ENCODE data around the gene F10. TPM values are rescaled to one million over a fixed set of nuclear protein-coding genes. Genes with fewer than 3 reads are reported as not detected.

F10 gene
- total and polyA plus RNA-seq, 4 donors, result 85.3 to 199 (median 117) TPM

GRCh38 chr13:113096052-113096744 is 26.4 kb upstream of the F10 start:
- no peaks in the 10 kb centered on the region for H3K4me1 ChIP-seq (ENCODE audit: control insufficient read depth in 4 of 4, insufficient read depth in 4 of 4, low read length in 3 of 4)
- H3K27me3 ChIP-seq (ENCODE audit: control insufficient read depth in 4 of 4, insufficient read depth in 4 of 4, low read length in 3 of 4), result no peaks in the 10 kb centered on the region
- H3K4me3 ChIP-seq (ENCODE audit: low read depth in 1 of 3, low read length in 3 of 3), result no peak overlapping the region
- 95% methylated on average over 61 of the region's 61 CpGs for WGBS
- H3K27ac ChIP-seq (ENCODE audit: low read depth in 1 of 2, low read length in 2 of 2), result no peak overlapping the region
- H3K9me3 ChIP-seq (ENCODE audit: control insufficient read depth in 4 of 4, low read length in 3 of 4), result no peaks in the 10 kb centered on the region
- no peak overlapping the region for H3K9ac ChIP-seq (ENCODE audit: low read depth in 1 of 2, low read length in 2 of 2)
- no peak for DNase-seq (ENCODE audit: low spot score)
- TF ChIP-seq, protein P1, sequence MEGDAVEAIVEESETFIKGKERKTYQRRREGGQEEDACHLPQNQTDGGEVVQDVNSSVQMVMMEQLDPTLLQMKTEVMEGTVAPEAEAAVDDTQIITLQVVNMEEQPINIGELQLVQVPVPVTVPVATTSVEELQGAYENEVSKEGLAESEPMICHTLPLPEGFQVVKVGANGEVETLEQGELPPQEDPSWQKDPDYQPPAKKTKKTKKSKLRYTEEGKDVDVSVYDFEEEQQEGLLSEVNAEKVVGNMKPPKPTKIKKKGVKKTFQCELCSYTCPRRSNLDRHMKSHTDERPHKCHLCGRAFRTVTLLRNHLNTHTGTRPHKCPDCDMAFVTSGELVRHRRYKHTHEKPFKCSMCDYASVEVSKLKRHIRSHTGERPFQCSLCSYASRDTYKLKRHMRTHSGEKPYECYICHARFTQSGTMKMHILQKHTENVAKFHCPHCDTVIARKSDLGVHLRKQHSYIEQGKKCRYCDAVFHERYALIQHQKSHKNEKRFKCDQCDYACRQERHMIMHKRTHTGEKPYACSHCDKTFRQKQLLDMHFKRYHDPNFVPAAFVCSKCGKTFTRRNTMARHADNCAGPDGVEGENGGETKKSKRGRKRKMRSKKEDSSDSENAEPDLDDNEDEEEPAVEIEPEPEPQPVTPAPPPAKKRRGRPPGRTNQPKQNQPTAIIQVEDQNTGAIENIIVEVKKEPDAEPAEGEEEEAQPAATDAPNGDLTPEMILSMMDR (IDR thresholded peaks at IDR 0.05; ENCODE audit: low read depth, low read length, missing input control), result no peak
- TF ChIP-seq SP1 (IDR thresholded peaks at IDR 0.05) (no peak), NR2F2 (IDR thresholded peaks at IDR 0.05) (no peak), EGR1 (IDR thresholded peaks at IDR 0.05; ENCODE audit: low read depth in 2 of 2) (no peak), TAF1 (conservative IDR thresholded peaks at IDR 0.05) (no peak), RAD21 (IDR thresholded peaks at IDR 0.05) (no peak), RXRA (IDR thresholded peaks at IDR 0.05) (no peak), MAX (IDR thresholded peaks at IDR 0.05) (no peak), YY1 (IDR thresholded peaks at IDR 0.05) (no peak), JUND (IDR thresholded peaks at IDR 0.05) (no peak), GABPA (IDR thresholded peaks at IDR 0.05 in 1 of 2, conservative IDR thresholded peaks at IDR 0.05 in 1 of 2) (no peak), HNF4A (conservative IDR thresholded peaks at IDR 0.05) (no peak), HNF4G (IDR thresholded peaks at IDR 0.05) (no peak), FOXA2 (IDR thresholded peaks at IDR 0.05) (no peak), FOXA1 (IDR thresholded peaks at IDR 0.05) (no peak)
- TF ChIP-seq, protein P2, sequence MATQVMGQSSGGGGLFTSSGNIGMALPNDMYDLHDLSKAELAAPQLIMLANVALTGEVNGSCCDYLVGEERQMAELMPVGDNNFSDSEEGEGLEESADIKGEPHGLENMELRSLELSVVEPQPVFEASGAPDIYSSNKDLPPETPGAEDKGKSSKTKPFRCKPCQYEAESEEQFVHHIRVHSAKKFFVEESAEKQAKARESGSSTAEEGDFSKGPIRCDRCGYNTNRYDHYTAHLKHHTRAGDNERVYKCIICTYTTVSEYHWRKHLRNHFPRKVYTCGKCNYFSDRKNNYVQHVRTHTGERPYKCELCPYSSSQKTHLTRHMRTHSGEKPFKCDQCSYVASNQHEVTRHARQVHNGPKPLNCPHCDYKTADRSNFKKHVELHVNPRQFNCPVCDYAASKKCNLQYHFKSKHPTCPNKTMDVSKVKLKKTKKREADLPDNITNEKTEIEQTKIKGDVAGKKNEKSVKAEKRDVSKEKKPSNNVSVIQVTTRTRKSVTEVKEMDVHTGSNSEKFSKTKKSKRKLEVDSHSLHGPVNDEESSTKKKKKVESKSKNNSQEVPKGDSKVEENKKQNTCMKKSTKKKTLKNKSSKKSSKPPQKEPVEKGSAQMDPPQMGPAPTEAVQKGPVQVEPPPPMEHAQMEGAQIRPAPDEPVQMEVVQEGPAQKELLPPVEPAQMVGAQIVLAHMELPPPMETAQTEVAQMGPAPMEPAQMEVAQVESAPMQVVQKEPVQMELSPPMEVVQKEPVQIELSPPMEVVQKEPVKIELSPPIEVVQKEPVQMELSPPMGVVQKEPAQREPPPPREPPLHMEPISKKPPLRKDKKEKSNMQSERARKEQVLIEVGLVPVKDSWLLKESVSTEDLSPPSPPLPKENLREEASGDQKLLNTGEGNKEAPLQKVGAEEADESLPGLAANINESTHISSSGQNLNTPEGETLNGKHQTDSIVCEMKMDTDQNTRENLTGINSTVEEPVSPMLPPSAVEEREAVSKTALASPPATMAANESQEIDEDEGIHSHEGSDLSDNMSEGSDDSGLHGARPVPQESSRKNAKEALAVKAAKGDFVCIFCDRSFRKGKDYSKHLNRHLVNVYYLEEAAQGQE (IDR thresholded peaks at IDR 0.05), result no peak
- TF ChIP-seq, protein P3, sequence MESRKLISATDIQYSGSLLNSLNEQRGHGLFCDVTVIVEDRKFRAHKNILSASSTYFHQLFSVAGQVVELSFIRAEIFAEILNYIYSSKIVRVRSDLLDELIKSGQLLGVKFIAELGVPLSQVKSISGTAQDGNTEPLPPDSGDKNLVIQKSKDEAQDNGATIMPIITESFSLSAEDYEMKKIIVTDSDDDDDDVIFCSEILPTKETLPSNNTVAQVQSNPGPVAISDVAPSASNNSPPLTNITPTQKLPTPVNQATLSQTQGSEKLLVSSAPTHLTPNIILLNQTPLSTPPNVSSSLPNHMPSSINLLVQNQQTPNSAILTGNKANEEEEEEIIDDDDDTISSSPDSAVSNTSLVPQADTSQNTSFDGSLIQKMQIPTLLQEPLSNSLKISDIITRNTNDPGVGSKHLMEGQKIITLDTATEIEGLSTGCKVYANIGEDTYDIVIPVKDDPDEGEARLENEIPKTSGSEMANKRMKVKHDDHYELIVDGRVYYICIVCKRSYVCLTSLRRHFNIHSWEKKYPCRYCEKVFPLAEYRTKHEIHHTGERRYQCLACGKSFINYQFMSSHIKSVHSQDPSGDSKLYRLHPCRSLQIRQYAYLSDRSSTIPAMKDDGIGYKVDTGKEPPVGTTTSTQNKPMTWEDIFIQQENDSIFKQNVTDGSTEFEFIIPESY (IDR thresholded peaks at IDR 0.05), result no peak
- H3K36me3 ChIP-seq (ENCODE audit: control insufficient read depth in 4 of 4, insufficient read depth in 3 of 4, low read depth in 1 of 4, low read length in 3 of 4), result peaks cover 0 to 4% (median 2%) of the 10 kb centered on the region in 4 donors
